Activated naive CD8-positive, alpha-beta T cell (primary cell): ENCODE data around the gene TPM1.

Experiments used
- H3K27ac Mint-ChIP-seq: one replicate; pipeline ENCODE4 v1.8.0; 2021; ENCODE audit warnings: mixed read lengths
- H3K27me3 Mint-ChIP-seq: one replicate; pipeline ENCODE4 v1.8.0; 2021; ENCODE audit warnings: mixed read lengths
- H3K36me3 Mint-ChIP-seq: one replicate; pipeline ENCODE4 v1.8.0; 2021; ENCODE audit warnings: mixed read lengths
- H3K4me1 Mint-ChIP-seq: one replicate; pipeline ENCODE4 v1.8.0; 2021; ENCODE audit warnings: low read depth, mixed read lengths
- H3K4me3 Mint-ChIP-seq: one replicate; pipeline ENCODE4 v1.8.0; 2021; ENCODE audit warnings: mild to moderate bottlenecking, mixed read lengths
- H3K9me3 Mint-ChIP-seq: one replicate; pipeline ENCODE4 v1.8.0; 2021; ENCODE audit warnings: low read depth, mixed read lengths

The TPM1 gene

DNA sequence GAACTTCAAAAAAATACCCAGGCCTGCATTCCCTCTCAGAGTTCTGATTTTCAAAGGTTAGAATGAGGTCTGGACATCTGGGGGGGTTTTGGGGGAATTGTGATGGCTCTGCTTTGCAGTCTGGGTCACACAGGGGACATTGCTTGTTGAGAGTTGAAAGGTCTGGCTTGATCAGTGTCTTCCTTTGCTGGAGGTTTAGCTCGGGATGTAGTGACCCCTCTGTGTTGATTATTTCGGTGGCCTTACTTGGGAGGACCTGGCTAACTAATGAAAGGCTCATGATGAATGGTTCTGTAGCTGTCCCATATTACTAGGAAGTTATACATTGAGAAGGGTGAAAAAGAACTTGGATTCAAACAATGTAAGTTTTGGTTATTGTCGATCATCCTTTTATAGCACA lies 23.7 kb downstream of the TPM1 start:
- Mint-ChIP-seq H3K4me3 (no peak overlapping the region), H3K4me1 (no peaks in the 10 kb centered on the region), H3K9me3 (no peaks in the 10 kb centered on the region), H3K27me3 (no peaks in the 10 kb centered on the region), H3K36me3 (peaks cover 18% of the 10 kb centered on the region), H3K27ac (no peak overlapping the region)

DNA sequence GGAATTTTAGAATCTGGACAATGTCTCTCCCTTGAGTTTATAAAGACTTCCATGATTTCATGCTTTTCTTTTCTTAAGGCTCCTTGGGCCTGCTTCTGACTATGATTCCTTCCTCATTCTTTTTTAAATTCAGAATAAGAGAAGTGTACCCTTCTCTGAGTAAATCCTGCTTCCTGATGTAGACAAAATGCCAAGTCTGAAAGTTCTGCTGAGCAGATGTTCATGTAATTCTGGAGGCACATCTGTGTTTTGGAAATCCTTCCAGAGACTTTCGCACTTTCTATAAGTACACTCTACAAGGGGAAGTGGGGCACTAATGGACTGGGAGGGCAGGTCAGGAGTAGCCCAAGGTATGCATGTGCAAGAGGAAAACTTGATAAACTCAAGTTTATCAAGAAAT lies 24.8 kb downstream of the TPM1 start:
- no peak overlapping the region for H3K4me3 Mint-ChIP-seq
- H3K36me3 Mint-ChIP-seq: peaks cover 14% of the 10 kb centered on the region
- no peaks in the 10 kb centered on the region for H3K4me1 Mint-ChIP-seq
- no peak overlapping the region for H3K27ac Mint-ChIP-seq
- H3K27me3 Mint-ChIP-seq: no peaks in the 10 kb centered on the region
- no peaks in the 10 kb centered on the region for H3K9me3 Mint-ChIP-seq

DNA sequence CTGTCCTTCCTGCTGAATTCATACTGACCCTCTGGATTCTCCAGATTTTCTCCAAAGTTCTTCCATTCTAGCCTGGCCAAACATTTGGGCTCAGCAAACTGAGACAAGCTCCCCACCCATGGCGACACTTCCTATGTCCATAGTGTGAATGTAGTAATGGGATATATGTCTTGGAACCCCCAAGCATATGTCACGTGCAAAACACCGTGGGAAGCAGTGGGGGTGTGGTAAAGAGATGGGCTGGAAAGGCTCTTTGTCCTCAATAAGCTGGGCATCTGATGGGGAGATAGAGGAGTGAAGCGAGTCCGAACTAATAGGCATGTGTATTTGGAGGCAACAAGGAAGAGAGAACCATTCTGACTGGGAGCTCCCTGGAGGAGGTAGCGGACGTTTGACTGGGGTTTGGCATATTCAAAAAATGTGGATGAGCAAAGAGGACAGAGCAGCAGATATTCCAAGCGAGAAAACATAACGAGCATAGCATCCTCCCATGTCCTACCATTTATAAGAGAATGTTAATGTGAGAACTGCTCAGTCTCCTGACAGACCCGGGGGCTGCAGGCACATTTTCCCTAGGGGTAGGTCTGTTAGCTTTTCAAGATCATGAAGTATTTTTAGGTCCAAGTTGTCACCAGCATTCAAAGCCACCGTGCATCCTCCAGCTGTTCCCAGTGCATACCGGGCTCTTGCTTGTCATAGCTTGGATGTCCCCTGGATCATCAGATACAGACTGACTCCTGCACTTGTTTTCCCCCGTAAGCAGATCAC lies 25.6 kb downstream of the TPM1 start:
- no peaks in the 10 kb centered on the region for H3K9me3 Mint-ChIP-seq
- H3K36me3 Mint-ChIP-seq: peaks cover 10% of the 10 kb centered on the region
- H3K27ac Mint-ChIP-seq: no peak overlapping the region
- no peaks in the 10 kb centered on the region for H3K4me1 Mint-ChIP-seq
- no peaks in the 10 kb centered on the region for H3K27me3 Mint-ChIP-seq
- no peak overlapping the region for H3K4me3 Mint-ChIP-seq

DNA sequence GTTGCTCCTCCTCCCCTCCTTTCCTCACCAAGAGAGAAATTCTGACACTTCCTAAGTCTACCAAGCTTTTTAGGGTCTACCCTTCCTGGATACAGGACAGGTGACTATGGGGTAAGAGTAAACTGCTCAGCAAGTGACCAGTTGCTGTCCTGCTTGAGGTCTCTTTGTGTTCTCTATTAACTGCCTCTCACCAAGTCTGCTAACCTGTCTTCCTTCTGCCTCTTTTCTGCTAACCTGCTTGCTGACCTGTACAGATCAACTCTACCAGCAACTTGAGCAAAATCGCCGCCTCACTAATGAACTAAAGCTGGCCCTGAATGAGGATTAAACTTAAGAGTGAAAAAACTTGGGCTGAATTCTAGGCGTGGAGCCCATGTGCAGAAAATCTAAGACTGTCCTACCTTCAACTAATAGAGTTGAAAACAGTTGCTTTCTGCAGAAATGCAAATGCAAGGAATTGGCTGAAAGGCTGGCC lies 27.1 kb downstream of the TPM1 start:
- Mint-ChIP-seq H3K27me3 (no peaks in the 10 kb centered on the region), H3K4me1 (no peaks in the 10 kb centered on the region), H3K36me3 (peaks cover 5% of the 10 kb centered on the region), H3K4me3 (no peak overlapping the region), H3K9me3 (no peaks in the 10 kb centered on the region), H3K27ac (no peak overlapping the region)

DNA sequence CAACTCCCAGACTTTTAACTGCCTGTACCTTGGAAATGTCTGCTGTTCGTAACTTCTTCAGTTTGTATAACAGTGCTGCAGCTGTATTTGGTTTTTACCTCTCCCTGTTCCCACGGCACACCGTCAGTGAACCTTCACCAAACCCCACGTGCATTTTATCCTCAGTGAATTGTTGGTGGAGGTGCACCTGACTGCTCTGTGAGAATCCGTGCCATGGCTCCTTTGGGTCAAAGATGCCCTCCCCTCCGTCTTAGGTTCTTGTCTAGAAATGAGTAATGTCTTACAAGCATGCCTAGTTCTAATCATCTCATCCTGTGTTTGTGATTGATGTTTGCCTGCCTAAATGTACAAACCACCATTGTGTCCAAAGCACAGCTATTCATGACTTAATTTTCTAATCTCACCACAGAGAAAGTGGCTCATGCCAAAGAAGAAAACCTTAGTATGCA lies 28.2 kb downstream of the TPM1 start:
- Mint-ChIP-seq H3K4me3 (no peak overlapping the region), H3K4me1 (no peaks in the 10 kb centered on the region), H3K36me3 (peaks cover 5% of the 10 kb centered on the region), H3K27me3 (no peaks in the 10 kb centered on the region), H3K9me3 (no peaks in the 10 kb centered on the region), H3K27ac (no peak overlapping the region)

DNA sequence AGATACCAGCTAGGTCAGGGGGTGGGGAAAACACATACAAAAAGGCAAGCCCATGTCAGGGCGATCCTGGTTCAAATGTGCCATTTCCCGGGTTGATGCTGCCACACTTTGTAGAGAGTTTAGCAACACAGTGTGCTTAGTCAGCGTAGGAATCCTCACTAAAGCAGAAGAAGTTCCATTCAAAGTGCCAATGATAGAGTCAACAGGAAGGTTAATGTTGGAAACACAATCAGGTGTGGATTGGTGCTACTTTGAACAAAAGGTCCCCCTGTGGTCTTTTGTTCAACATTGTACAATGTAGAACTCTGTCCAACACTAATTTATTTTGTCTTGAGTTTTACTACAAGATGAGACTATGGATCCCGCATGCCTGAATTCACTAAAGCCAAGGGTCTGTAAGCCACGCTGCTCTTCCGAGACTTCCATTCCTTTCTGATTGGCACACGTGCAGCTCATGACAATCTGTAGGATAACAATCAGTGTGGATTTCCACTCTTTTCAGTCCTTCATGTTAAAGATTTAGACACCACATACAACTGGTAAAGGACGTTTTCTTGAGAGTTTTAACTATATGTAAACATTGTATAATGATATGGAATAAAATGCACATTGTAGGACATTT lies 28.9 kb downstream of the TPM1 start:
- H3K36me3 Mint-ChIP-seq: peaks cover 5% of the 10 kb centered on the region
- H3K27ac Mint-ChIP-seq: no peak overlapping the region
- no peaks in the 10 kb centered on the region for H3K9me3 Mint-ChIP-seq
- H3K4me3 Mint-ChIP-seq: no peak overlapping the region
- H3K4me1 Mint-ChIP-seq: no peaks in the 10 kb centered on the region
- H3K27me3 Mint-ChIP-seq: no peaks in the 10 kb centered on the region

DNA sequence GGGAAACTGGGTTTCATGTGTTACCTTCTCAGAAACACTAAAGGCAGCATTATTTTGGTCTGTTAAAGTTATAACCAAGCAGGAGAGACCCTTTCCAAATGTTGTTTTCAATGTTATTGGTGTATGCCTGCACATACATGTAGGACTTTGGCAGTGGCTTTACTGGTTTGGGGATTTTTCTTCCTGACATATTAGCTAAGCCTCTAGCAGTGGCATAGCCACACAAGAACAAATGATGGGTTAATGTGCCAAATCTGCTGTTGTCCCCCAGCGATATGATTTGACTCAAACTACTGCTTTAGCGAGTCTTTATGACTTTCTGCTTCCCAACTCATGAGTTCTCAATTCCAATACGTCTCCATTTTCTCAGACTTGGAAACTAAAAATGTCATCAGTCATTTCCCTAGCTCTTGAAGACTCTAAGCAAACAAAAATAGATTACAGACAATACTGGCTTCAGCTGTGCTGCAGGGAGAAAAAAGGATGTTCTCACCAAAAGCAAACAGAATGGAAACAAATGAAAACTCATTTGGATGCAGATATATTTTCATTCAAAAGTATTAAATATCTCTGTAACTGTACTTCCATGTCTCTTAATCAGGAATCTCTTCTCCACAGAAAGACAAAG lies 29.6 kb downstream of the TPM1 start:
- Mint-ChIP-seq H3K27ac (no peak overlapping the region), H3K4me1 (no peaks in the 10 kb centered on the region), H3K27me3 (no peaks in the 10 kb centered on the region), H3K4me3 (no peak overlapping the region), H3K9me3 (no peaks in the 10 kb centered on the region), H3K36me3 (peaks cover 3% of the 10 kb centered on the region)

DNA sequence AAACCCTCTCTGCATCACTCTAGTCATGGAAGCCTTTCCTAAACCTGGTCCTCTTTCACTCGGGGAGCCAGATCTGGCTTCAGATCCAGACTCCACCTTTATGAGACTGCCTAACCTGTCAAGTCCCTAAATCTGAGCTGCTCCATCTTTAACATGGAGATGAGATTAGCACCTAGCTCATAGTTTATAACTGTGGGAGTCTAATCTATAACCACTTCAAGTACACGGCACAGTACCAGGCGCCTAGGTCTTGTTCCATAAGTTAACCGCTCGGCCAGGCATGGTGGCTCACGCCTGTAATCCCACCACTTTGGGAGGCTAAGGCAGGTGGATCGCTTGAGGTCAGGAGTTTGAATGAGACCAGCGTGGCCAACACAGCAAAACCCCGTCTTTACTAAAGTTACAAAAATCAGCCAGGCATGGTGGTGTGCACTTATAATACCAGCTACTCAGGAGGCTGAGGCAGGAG lies 30.3 kb downstream of the TPM1 start:
- Mint-ChIP-seq H3K27ac (no peak overlapping the region), H3K9me3 (no peaks in the 10 kb centered on the region), H3K4me3 (no peak overlapping the region), H3K4me1 (no peaks in the 10 kb centered on the region), H3K27me3 (no peaks in the 10 kb centered on the region), H3K36me3 (no peaks in the 10 kb centered on the region)

DNA sequence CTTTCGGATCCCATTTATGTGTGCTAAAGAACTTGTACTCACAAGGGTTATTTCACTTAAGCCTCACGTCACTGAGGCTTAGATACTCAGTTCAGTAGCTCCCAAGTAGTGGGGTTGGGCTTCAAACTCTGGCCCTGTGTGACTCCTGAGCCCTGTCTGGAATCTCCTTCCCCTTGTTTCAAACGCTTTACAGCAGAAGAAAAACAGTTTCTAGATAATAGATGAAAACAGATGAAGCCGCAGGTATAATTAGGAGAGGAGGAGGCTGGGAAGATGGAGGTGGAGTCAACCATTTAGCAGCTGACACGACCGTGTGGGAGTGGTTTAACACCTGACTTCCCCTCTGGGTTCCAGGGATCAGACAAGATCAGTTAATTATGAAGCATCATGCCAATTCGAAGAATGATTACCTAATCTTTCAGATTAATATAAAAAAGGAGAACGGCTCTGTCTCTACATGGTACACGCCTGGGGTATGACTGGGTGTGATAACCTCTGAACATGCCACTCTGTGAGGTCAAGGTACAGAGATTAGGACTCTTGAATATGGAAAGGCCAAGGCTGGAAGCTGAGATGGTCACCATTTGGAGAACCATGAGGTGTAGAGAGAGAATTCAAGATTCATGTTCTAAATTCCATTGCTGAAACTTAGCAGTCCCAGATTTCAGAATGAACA lies 31.1 kb downstream of the TPM1 start:
- H3K36me3 Mint-ChIP-seq: no peaks in the 10 kb centered on the region
- no peak overlapping the region for H3K4me3 Mint-ChIP-seq
- H3K27me3 Mint-ChIP-seq: peaks cover under 1% of the 10 kb centered on the region
- no peaks in the 10 kb centered on the region for H3K9me3 Mint-ChIP-seq
- no peak overlapping the region for H3K27ac Mint-ChIP-seq
- H3K4me1 Mint-ChIP-seq: no peaks in the 10 kb centered on the region

DNA sequence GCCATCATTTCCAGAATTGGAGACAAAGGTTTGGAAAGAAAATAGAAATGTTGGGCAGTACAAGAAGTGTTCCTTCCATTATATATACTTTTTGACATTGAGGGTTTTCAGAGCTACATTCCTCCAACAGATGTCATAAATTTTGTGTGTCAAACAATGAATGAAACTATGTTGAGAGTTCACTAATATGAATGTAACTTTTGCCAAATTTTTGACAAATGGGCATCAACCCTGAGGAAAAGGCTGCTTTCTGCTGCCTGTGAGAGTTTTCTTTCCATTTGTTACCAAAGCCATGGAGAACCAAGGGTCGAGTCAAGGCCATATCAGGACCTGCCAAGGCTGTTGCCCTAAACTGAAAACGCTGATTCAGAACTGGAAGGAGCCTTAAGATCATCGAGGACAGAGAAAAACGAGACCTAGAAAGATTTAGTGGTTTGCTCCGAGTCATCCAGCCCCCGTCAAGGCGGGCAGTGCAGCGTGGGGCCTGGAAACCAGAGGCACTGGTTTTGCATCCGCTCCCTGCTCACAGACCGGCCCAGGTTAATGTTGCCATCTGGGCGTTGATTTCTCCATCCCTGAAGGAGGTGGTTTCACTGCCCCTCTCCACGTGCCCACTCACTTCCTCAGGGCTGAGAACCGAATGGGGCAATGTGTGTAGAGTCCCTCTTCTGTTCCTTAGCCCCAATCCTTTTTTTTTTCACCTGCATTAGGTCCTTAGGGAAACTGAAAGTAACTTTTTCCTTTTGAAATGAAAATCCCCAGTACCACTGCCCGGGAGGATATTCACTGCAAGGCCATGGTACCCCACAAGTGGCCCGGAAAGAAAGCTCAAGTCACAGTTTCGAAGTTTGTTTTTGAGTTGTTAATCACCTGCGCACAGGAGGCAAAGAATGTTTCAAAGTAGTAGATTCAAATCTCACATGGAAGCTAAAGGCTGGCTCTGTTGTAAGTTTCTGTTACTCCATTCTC lies 32.8 kb downstream of the TPM1 start:
- Mint-ChIP-seq H3K36me3 (no peaks in the 10 kb centered on the region), H3K27me3 (peaks cover 7% of the 10 kb centered on the region), H3K4me1 (no peaks in the 10 kb centered on the region), H3K27ac (no peak overlapping the region), H3K9me3 (no peaks in the 10 kb centered on the region), H3K4me3 (no peak overlapping the region)

DNA sequence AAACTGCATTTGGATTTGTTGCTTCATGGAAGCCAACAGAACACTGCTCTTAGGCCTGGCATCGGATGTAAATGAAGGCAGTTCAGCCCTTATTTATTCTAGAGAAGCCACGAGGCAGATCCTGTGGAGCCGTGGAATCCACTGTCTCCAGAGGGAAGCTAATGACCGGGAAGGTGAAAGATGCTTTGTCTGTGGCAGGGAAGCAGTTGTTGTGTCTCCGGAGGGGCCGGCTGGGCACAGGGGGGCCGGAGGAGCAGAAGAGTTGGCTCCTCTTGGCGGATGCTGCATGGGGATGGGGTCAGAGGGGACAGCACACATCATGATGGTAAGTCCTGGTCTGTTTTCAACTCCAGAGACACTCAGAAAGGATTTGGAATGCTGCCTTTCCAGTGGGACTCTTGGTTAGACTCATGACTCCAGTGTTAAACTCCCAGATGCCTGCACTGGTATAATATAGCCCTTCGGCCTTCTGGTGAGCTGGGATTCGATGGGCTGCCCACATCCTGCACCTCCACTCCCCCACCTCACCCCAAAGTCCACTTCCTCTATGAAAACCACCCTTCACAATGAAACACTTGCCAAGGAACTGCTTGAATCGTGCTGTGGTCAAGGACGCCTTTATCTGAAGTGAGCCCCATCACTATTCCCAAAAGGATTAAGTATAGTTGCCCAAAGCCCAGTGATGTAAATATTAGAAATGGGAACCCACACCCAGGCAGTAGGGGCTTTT lies 33.6 kb downstream of the TPM1 start:
- Mint-ChIP-seq H3K4me3 (no peak overlapping the region), H3K27ac (no peak overlapping the region), H3K27me3 (peaks cover 7% of the 10 kb centered on the region), H3K9me3 (no peaks in the 10 kb centered on the region), H3K36me3 (no peaks in the 10 kb centered on the region), H3K4me1 (no peaks in the 10 kb centered on the region)

DNA sequence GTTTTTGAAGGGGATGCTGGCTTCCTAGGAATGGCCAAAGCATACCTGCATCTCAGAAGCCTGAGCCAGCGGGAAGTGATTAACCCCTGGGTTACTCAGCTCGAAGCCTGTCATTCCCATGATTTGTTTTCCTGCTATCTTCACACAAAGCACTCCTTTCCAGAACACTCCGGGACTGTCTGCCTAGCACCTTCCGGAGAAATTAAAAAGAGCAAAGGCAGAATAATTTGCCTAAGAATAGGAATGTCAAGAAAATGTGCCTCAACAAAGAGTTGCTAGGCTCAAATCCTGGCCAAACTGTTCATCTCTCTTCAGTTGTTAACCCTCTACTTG lies 34.1 kb downstream of the TPM1 start:
- no peaks in the 10 kb centered on the region for H3K36me3 Mint-ChIP-seq
- H3K4me3 Mint-ChIP-seq: no peak overlapping the region
- no peak overlapping the region for H3K27ac Mint-ChIP-seq
- H3K4me1 Mint-ChIP-seq: no peaks in the 10 kb centered on the region
- H3K27me3 Mint-ChIP-seq: peaks cover 7% of the 10 kb centered on the region
- no peaks in the 10 kb centered on the region for H3K9me3 Mint-ChIP-seq

DNA sequence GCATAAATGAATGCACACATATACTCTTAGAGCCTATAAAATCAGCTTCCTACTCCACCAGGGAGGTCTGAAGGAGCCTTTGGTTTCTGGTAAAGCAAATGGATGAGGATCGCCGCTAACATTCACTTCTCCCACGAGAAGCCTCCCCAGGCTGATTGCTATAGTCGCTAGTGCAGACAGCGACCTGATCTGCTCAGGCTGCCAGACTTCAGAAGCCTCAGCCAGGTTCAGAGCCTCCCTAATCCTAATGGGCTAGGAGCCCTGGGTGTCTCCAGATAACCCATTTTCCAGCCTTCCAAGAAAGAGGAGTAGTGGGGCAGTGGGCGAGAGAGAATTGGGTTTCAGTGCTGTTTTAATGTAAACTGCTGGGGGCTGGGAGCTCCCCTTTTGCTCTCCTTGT lies 35.4 kb downstream of the TPM1 start:
- H3K9me3 Mint-ChIP-seq: no peaks in the 10 kb centered on the region
- H3K27ac Mint-ChIP-seq: no peak overlapping the region
- no peaks in the 10 kb centered on the region for H3K36me3 Mint-ChIP-seq
- H3K4me1 Mint-ChIP-seq: no peaks in the 10 kb centered on the region
- no peak overlapping the region for H3K4me3 Mint-ChIP-seq
- H3K27me3 Mint-ChIP-seq: peaks cover 7% of the 10 kb centered on the region
